Adrenal gland (tissue), 5 donors: ENCODE measurements around the gene FLG.

Experiments
- CTCF ChIP-seq, 6 experiments: fragments of 450-650 bp in 4 of 6; fragments of 200-600 bp in 2 of 6; sonication (generic) in 1 of 6; IDR thresholded peaks; 1 replicate in 5 of 6; 2 replicates in 1 of 6; pipeline versions ENCODE4 v1.5.1 to v1.8.0; 2016 to 2021; ENCODE audit warnings: antibody characterized with exemption in 6 of 6, mild to moderate bottlenecking in 2 of 6, moderate library complexity in 1 of 6
- POLR2A ChIP-seq, 2 donors: fragments of 450-650 bp; IDR thresholded peaks; one replicate each; pipeline ENCODE4 v1.6.1; 2017; ENCODE audit warnings: antibody characterized with exemption in 2 of 2, mild to moderate bottlenecking in 2 of 2, moderate library complexity in 1 of 2
- donor health status: DM: no; HTN: no; CAD: no.

- TF ChIP-seq POLR2A (IDR thresholded peaks at IDR 0.05) = no peak
- TF ChIP-seq CTCF (IDR thresholded peaks at IDR 0.05) = no peak
Measured at GRCh38 chr1:152344438-152344837, 19.4 kb upstream of the FLG start.
